SH-SY5Y (cell line): ENCODE measurements around the gene ARRDC3.

ENCODE experiments used
- GATA2 ChIP-seq: IDR thresholded peaks from 2 replicates; pipeline ENCODE4 v1.6.1; 2011; ENCODE audit warnings: mild to moderate bottlenecking, low read depth, low read length
- GATA3 ChIP-seq: IDR thresholded peaks from 2 replicates; pipeline ENCODE4 v1.6.1; 2011; ENCODE audit warnings: low read depth, mild to moderate bottlenecking, low read length, moderate library complexity

- TF ChIP-seq GATA3 = no peak
- TF ChIP-seq GATA2 = no peak
Observed at GRCh38 chr5:91345461-91345860, 37.7 kb downstream of the ARRDC3 start.
